GM19099 (cell line): ENCODE measurements around the gene MMP19.

Source experiments
- POLR2A ChIP-seq: IDR thresholded peaks from 3 replicates; pipeline ENCODE4 v1.6.1; 2011; ENCODE audit warnings: low read depth; ENCODE audit not compliant: insufficient read length; ENCODE audit errors: extremely low read depth

MMP19 gene

DNA sequence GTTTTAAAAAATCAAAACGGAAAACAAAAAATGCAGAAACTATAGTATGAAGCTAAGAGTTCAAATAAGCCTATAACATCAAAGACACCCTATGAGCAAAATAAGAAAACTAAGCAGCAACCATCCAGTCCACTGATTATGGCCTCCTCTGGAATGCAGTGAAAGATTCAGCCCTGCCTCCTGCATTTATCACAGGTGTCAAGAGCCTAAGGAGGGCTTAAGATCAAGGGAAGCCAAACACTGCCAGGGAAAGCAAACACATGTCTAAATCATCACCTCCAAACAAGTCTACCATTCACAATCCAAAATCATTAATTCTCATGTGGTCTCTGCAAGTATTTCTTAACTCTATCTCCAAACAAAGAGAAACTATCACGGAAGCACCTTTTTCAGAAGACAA, 53.6 kb downstream of the MMP19 start:
- no peak for TF ChIP-seq POLR2A

DNA sequence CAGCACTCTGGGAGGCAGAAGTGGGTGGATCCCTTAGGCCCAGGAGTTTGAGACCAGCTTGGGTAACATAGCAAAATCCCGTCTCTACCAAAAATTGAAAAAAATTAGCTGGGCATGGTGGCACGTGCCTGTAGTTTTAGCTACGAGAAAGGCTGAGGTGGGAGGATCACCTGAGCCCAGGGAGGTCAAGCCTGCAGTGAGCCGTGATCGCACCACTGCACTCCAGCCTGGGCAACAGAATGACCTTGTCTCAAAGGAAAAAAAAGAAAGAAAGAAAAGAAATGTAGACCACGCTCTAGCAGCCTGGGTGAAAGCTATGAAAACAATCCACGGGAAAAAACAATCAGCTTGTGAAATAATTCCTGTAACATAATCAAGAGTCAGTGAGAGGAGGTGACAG, 54.2 kb downstream of the MMP19 start:
- no peak for TF ChIP-seq POLR2A
